Ascending aorta (tissue), 2 donors: ENCODE results near the gene RABGAP1L. TPM values are rescaled to one million over a fixed set of nuclear protein-coding genes. Genes with fewer than 3 reads are reported as not detected.

Source experiments
- DNase-seq, 2 donors: peaks; one replicate each; pipeline ENCODE4 v3.0.0-alpha.2; 2019; ENCODE audit warnings: low spot score in 2 of 2
- H3K27ac ChIP-seq, 2 donors: fragments of 200-600 bp; sonication (generic); one replicate each; pipeline ENCODE4 v1.5.1; 2016 to 2017; ENCODE audit warnings: mild to moderate bottlenecking in 1 of 2
- H3K27me3 ChIP-seq: fragments of 200-600 bp; sonication (generic); one replicate; pipeline ENCODE4 v1.5.1; 2017
- H3K36me3 ChIP-seq, 2 donors: fragments of 200-600 bp; sonication (generic); one replicate each; pipeline ENCODE4 v1.5.1; 2016
- H3K4me1 ChIP-seq, 2 donors: fragments of 200-600 bp; sonication (generic); one replicate each; pipeline ENCODE4 v1.5.1; 2016 to 2017; ENCODE audit warnings: mild to moderate bottlenecking in 1 of 2
- H3K4me3 ChIP-seq, 2 donors: fragments of 200-600 bp; sonication (generic); one replicate each; pipeline ENCODE4 v1.5.1; 2016 to 2017; ENCODE audit warnings: mild to moderate bottlenecking in 1 of 2
- H3K9me3 ChIP-seq, 2 donors: fragments of 200-600 bp; sonication (generic); one replicate each; pipeline ENCODE4 v1.5.1; 2016
- CTCF ChIP-seq, 3 experiments: fragments of 200-600 bp in 2 of 3; fragments of 450-650 bp in 1 of 3; sonication (generic) in 2 of 3; IDR thresholded peaks; one replicate each; pipeline ENCODE4 v1.5.1; 2016 to 2019; ENCODE audit warnings: antibody characterized with exemption in 3 of 3, mild to moderate bottlenecking in 1 of 3, moderate library complexity in 1 of 3
- intact Hi-C: fragments of 100-400 bp; cut with DNase I; formaldehyde crosslinking; loops from one replicate; pipeline ENCODE4 v1.15.1; 2023
- total RNA-seq: library from RNA; depleted of rRNA; stranded (reverse); fragments of >200 nt; gene quantifications from one replicate; pipeline ENCODE4 v1.1.0, GENCODE V29; 2016

The RABGAP1L gene
- total RNA-seq, 1 donor from 2014 or later, result 48.4 TPM

DNA sequence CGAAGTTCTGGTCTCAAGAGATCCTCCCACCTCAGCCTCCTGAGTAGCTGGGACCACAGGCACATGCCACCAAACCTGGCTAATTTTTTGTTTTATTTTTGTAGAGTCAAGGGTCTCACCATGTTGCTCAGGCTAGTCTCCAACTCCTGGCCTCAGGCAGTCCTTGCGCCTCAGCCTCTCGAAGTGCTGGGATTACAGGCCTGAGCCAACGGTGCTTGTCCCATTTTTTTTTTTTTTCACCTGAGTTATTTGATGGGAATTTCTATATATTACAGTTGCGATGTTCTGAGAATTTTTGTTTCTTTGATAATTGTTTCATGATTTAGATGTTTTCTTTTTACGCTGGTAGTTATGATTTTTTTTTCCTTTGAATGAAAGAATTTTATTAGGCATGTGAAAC is 2.5 kb downstream of the RABGAP1L start:
- Histone ChIP-seq H3K27me3 (no peaks in the 10 kb centered on the region), H3K4me1 (peaks cover 0 to 7% of the 10 kb centered on the region in 2 donors), H3K9me3 (no peaks in the 10 kb centered on the region), H3K4me3 (no peak overlapping the region), H3K27ac (no peak overlapping the region), H3K36me3 (no peaks in the 10 kb centered on the region)
- DNase-seq, result no peak
- TF ChIP-seq CTCF (IDR thresholded peaks at IDR 0.05), result no peak
- intact Hi-C loops, result no loop called here

GRCh38 chr1:174164826-174165225 is 5.5 kb downstream of the RABGAP1L start:
- H3K4me1 ChIP-seq, result peaks cover 0 to 7% of the 10 kb centered on the region in 2 donors
- H3K27me3 ChIP-seq, result no peaks in the 10 kb centered on the region
- H3K36me3 ChIP-seq, result no peaks in the 10 kb centered on the region
- intact Hi-C loops, result no loop called here
- no peaks in the 10 kb centered on the region for H3K9me3 ChIP-seq
- no peak for DNase-seq
- no peak overlapping the region for H3K27ac ChIP-seq
- H3K4me3 ChIP-seq, result no peak overlapping the region
- TF ChIP-seq CTCF (IDR thresholded peaks at IDR 0.05), result no peak

GRCh38 chr1:174165471-174166137 is 6.3 kb downstream of the RABGAP1L start:
- peaks cover 0 to 4% of the 10 kb centered on the region in 2 donors for H3K4me1 ChIP-seq

GRCh38 chr1:174166530-174167264 is 7.4 kb downstream of the RABGAP1L start:
- no peaks in the 10 kb centered on the region for H3K36me3 ChIP-seq
- DNase-seq, result no peak
- no peak overlapping the region for H3K27ac ChIP-seq
- no peak overlapping the region for H3K4me3 ChIP-seq
- no peaks in the 10 kb centered on the region for H3K9me3 ChIP-seq
- intact Hi-C loops, result no loop called here
- TF ChIP-seq CTCF (IDR thresholded peaks at IDR 0.05), result no peak
- no peaks in the 10 kb centered on the region for H3K27me3 ChIP-seq
- H3K4me1 ChIP-seq, result no peaks in the 10 kb centered on the region

More at GRCh38 chr1:174165471-174166137, 6.3 kb downstream of the RABGAP1L start:
- Histone ChIP-seq H3K36me3 (no peaks in the 10 kb centered on the region), H3K9me3 (no peaks in the 10 kb centered on the region), H3K27ac (no peak overlapping the region), H3K4me3 (no peak overlapping the region), H3K27me3 (no peaks in the 10 kb centered on the region)
- no peak for DNase-seq
- intact Hi-C loops, result no loop called here
- no peak for TF ChIP-seq CTCF (IDR thresholded peaks at IDR 0.05)

DNA sequence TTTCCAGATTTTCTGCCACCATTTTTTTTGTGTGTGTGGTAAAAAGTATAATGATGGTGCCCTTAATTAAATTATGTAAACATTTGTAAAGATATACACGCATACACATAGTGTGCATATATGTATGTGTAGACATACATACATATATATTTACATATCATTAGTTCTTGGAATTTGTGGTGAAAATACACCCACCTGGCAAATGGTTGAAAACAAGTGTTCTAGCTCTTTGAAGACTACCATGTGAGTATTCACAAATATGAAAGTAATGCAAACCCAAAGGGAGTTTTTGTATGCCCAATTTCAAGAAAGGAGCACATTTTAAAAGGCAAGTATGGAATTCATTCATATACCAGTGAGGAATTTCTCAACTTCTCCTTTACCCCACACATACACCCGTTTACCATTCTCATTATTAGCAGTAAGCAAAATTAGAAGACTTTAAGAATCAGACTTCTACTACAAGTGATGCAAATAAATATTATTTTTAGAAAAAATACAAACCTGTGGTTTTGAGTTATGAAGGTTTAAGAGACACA is 8.0 kb downstream of the RABGAP1L start:
- H3K4me1 ChIP-seq, result no peaks in the 10 kb centered on the region
- H3K9me3 ChIP-seq, result no peaks in the 10 kb centered on the region
- DNase-seq, result no peak
- H3K27ac ChIP-seq, result no peak overlapping the region
- intact Hi-C loops, result no loop called here
- no peak overlapping the region for H3K4me3 ChIP-seq
- no peaks in the 10 kb centered on the region for H3K27me3 ChIP-seq
- TF ChIP-seq CTCF (IDR thresholded peaks at IDR 0.05), result no peak
- no peaks in the 10 kb centered on the region for H3K36me3 ChIP-seq
